ENCODE data around the gene DUSP6. TPM values are rescaled to one million over a fixed set of nuclear protein-coding genes. Genes with fewer than 3 reads are reported as not detected.
A peak's percentile ranks its signal among the peaks of the same experiment; 100 is the strongest.
"Not testable (repeated sequence)": the region's sequence is repeated elsewhere in the genome, so short reads cannot be mapped to it uniquely, and the experiment has no call there.

The DUSP6 gene
- total RNA-seq, 1 donor from 2014 or later = 15.0 TPM

GRCh38 chr12:89351489-89352241, 636 bp downstream of the DUSP6 start:
- peak; percentile 0 for ATAC-seq

GRCh38 chr12:89350630-89351488, 1.4 kb downstream of the DUSP6 start:
- no peak for ATAC-seq

GRCh38 chr12:89350260-89350629, 2.1 kb downstream of the DUSP6 start:
- no peak for ATAC-seq

GRCh38 chr12:89349814-89350213, 2.5 kb downstream of the DUSP6 start:
- ATAC-seq = no peak

GRCh38 chr12:89348894-89349699, 3.2 kb downstream of the DUSP6 start:
- ATAC-seq = no peak

- no peak for ATAC-seq
These were observed 4.9 kb downstream of the DUSP6 start for GRCh38 chr12:89347325-89347829.

GRCh38 chr12:89346741-89347324, 5.5 kb downstream of the DUSP6 start:
- no peak for ATAC-seq

GRCh38 chr12:89345830-89346740, 6.2 kb downstream of the DUSP6 start:
- ATAC-seq = peak; percentile 72

GRCh38 chr12:89345376-89345775, 6.9 kb downstream of the DUSP6 start:
- no peak for ATAC-seq

GRCh38 chr12:89344862-89345202, 7.5 kb downstream of the DUSP6 start:
- no peak for ATAC-seq

- no peak for ATAC-seq
These were observed 8.0 kb downstream of the DUSP6 start for GRCh38 chr12:89344043-89344861.

GRCh38 chr12:89343127-89343526, 9.2 kb downstream of the DUSP6 start:
- ATAC-seq = no peak

- no peak for ATAC-seq
These were observed 11.4 kb downstream of the DUSP6 start for GRCh38 chr12:89340861-89341260.

GRCh38 chr12:89339526-89339925, 12.8 kb downstream of the DUSP6 start:
- ATAC-seq = peak; percentile 35

GRCh38 chr12:89337136-89337535, 15.2 kb downstream of the DUSP6 start:
- ATAC-seq = not testable (repeated sequence)

- ATAC-seq = no peak
These were observed 16.7 kb downstream of the DUSP6 start for GRCh38 chr12:89335452-89336244.

- no peak for ATAC-seq
These were observed 17.6 kb downstream of the DUSP6 start for GRCh38 chr12:89334548-89335169.

GRCh38 chr12:89333564-89334252, 18.6 kb downstream of the DUSP6 start:
- ATAC-seq = peak; percentile 87

Data from esophagus mucosa (tissue), 1 donor.